Nucleus accumbens (tissue), 56 donors: ENCODE results near the gene HOXA4.

Experiments used
- DNase-seq, 56 donors: peaks; one replicate each; lab custom pipeline; 2025; lab: John Stamatoyannopoulos, UW

The HOXA4 gene

GRCh38 chr7:27130540-27131389, at the start of gene HOXA4:
TSS of gene HOXA4 (minus strand) at chr7:27130757. CDS start at chr7:27130733, 24 bp downstream.
- DNase-seq: peak in 7 of 56 donors; percentile 2 to 32 (median 5)

DNA sequence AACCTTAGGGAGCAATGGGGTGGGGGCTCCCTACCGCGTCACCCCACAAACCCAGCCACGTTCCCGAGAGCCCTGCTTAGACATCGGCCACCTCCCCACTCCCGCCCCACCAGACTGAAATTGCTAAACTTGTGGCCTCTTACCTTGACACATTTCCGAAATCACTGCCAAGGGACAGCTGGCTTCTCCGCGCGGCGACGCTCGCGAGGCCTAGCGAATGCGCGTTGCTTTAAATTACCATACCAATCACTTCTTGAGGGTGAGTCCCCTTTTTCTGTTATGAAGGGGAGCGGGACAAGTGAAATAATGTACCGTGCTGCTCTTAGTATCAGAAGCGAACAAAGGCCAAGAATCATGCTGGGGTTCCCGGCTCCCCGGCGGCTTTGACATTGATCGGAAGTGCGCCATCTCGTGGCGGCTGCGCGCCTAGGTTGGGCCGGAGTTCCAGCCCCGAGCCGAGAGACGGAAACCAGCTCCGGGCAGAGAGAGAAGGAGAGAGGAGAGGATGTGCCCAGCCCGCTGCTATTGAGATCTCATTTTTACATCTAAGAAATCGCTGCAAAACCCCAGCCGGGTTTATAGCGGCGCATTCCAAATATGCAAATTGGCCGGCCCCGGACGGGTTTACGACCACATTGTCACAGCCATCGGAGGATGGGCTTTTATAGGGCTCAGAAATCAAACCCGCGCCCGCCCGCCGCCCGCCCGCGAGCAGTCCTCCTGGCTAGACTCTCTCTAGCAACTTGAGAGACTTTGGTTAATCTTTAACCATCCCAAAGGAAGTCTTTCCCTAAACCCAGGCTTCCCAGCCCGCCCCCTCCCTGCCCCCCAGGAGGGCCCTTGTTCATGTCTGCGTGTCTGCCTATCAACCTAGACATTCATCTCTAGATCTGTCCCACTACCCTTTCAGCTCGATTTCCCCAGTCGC, 49.2 kb upstream of the HOXA4 start:
- peak in 4 of 56 donors; percentile 9 to 53 (median 11) for DNase-seq

- DNase-seq: no peak
These were observed 48.5 kb upstream of the HOXA4 start for GRCh38 chr7:27179030-27179429.

DNA sequence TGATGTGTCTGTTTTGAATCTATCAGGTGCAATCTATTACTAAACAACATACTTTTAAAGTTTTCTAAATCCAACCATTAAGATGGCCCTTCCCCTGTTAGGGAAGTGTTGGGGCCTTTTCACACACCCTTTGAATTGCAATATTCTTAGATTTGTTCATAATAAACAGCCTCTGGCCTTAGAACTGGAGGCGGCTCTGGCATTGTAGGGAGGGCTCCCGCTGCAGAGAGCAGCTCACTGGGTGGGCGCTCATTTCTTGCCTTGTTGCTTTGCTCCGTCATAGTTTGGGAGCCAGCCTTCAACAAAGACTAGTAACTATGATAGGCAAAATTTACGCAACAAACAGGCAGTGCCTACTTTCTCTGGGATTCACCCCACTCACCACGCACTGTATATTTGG, 47.8 kb upstream of the HOXA4 start:
- no peak for DNase-seq

DNA sequence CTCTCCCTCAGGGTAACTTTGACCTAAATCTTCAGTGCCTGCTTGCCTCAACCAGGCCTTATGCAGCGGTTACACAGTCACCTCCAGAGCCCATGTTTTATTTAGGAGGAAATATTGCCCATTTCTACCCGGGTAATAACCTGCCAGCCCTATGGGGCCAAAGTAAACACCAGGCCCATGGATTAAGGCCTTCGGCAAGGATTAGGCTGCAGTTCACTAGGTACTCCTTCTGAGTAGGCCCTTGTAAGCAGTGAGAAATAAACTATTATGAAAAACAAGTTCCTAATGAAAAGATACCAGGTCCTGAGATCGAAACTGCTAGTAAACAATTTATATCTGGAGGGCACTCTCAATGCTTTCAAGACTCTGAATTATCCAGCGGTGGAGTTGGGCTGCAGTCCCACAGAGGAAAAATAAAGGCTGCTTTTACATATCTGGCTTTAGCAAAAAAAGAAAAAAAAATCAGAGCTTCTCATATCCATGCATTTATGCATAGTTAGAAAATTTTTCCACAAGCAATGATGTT, 47.3 kb upstream of the HOXA4 start:
- no peak for DNase-seq

GRCh38 chr7:27176962-27177794, 46.6 kb upstream of the HOXA4 start:
- no peak for DNase-seq

DNA sequence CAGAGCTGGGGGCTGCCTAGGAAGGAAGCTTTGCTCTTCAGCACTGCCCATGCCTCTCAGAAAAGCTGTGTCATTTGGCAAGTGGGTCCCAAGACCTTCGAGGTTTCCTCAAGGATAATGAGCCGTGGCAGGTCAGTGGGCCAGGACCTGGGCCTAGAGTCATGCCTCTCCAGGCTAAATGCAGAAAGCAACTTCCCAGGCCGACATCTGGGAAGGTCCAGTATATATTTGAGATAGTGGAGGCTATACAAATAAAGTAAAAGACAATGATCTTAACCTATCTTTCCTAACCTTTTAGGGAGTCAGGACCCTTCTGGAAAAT, 45.9 kb upstream of the HOXA4 start:
- no peak for DNase-seq

GRCh38 chr7:27175626-27176523, 45.3 kb upstream of the HOXA4 start:
- DNase-seq: no peak

- no peak for DNase-seq
These were observed 44.5 kb upstream of the HOXA4 start for GRCh38 chr7:27174874-27175625.

DNA sequence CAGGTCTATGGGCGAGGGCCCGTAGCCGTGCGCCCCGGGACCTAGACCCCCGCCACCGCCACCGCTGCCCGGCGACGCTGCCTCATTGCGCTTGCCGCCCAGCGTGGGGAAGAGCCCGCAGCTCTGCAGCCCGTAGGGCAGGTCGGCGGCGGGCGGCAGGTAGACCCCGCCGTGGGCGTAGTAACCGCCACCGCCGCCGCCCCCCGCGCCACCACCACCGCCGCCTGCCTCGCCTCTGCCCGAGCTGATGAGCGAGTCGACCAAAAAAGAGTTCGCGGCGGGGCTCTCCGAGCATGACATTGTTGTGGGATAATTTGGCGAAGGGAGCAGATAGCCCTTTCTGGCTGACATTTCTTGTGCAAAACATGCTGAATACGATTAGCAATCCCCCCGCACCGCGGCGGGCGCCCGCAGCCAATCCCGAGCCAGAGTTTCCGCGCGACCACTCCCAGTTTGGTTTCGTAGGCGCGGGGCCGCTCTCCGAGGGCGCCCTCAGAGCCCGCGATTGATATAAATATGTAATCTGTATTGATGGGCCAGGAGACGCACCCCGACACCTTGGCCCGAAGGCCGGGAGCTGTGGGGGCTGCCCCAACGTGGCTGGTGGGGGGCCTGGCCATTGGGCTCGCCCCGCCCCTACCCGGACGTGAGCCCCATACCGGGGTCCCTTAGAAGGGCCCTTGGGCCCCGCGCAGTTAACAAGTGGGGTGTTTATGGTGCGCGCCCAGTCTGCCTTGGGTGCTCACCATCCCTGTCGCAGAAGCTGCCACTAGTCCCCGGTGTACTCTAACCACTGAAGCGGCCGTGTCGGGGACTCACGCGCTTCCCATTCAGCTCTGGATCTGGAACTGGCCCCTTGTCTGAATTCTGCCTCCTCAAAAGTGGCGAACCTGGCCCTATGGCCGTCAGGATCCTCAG, 43.7 kb upstream of the HOXA4 start, which contains the start of gene HOXA10:
HOXA10 (minus strand) TSS at position 365 of the 918 bp plus-strand sequence; CDS start at position 351, 14 bp downstream.
- DNase-seq: no peak

DNA sequence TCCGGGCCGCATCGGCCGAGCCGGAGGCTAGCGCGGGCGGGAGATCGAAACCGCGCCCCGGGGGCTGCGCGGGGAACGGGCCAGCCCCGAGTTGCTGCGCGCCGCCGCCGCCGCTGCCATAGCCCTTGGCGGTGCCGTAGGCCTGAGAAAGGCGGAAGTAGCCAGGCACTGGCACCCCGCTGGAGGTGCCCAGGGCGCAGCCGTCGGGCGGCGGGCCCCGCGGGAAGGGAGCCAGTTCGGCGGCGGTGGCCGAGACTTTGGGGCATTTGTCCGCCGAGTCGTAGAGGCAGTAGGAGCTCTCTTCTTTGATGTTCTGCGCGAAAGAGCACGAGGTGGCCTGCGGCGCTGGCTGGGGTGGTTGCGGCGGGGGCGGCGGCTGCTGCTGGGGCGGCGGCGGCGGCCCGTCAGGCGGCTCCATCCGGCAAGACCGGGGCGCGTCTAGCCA, 43.0 kb upstream of the HOXA4 start:
- no peak for DNase-seq

- DNase-seq: no peak
These were observed 42.4 kb upstream of the HOXA4 start for GRCh38 chr7:27172823-27173510.

DNA sequence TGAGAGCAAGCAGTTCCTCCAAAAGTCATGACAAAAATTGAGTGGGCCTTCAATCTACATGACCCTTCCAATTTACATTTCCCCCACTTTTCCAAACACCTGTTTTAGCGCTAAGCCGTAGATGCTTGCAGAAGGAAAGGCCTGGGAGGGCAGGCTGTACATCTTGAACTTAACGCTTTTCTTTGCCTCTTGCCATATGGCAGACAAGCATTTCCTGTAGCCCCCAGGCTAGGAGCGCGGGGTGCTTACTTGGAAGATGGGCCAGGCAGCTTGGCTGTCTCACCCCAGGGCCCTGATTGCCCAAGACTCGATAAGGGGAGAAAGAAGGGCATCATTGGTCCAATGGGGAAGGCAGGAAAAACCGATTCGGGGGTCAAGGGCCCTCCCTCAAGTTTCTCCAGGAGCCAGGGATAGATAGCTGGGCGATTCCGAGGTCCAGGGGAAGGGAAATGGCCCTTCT, 41.8 kb upstream of the HOXA4 start:
- DNase-seq: no peak

DNA sequence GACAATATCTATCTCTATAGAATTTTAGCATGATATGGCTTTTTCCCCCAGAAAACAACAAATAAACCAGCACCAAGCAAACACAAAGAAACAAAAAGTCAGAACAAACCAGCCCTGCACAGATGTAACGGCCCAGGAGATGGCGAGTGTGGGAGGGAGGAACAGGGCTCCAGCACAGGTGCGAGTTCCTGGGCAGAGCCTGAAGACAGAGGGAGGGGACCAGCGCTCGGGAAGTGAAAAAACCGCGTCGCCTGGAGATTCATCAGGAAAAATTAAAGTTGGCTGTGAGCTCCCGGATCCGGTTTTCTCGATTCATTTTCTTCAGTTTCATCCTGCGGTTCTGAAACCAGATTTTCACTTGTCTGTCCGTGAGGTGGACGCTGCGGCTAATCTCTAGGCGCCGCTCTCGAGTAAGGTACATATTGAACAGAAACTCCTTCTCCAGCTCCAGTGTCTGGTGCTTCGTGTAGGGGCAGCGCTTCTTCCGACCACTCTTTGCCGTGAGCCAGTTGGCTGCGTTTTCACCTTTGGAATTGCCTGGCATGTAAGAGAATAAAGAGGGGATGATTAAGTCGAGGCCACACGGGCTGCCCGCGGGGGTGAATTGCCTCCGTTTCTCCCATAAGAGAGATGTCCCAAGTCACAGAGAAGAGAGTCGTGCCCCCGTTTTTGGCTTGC, 41.2 kb upstream of the HOXA4 start:
- no peak for DNase-seq

GRCh38 chr7:27171325-27171636, 40.7 kb upstream of the HOXA4 start:
- DNase-seq: no peak
